GM23248 (cell line): ENCODE data around the gene KCTD13. TPM values are rescaled to one million over a fixed set of nuclear protein-coding genes. Genes with fewer than 3 reads are reported as not detected.
A peak's percentile ranks its signal among the peaks of the same experiment; 100 is the strongest.

Experiments used
- DNase-seq: peaks from one replicate; pipeline ENCODE4 v3.0.0-alpha.2; 2015
- H2AFZ ChIP-seq: fragments of 200-600 bp; sonication (generic); 2 replicates; pipeline ENCODE4 v1.6.1; 2016; ENCODE audit warnings: antibody characterized with exemption
- H3F3A ChIP-seq: fragments of 200-600 bp; sonication (generic); 2 replicates; pipeline ENCODE4 v1.6.1; 2016; ENCODE audit warnings: mild to moderate bottlenecking, antibody characterized with exemption, mixed run types; ENCODE audit not compliant: insufficient read depth
- H3K27ac ChIP-seq: fragments of 200-600 bp; sonication (generic); 2 replicates; pipeline ENCODE4 v1.5.1; 2016; ENCODE audit warnings: mild to moderate bottlenecking
- H3K27me3 ChIP-seq: fragments of 200-600 bp; sonication (generic); replicated peaks from 2 replicates; pipeline ENCODE4 v1.6.1; 2016; ENCODE audit warnings: mild to moderate bottlenecking; ENCODE audit not compliant: insufficient read depth
- H3K36me3 ChIP-seq: fragments of 200-600 bp; sonication (generic); 2 replicates; pipeline ENCODE4 v1.6.1; 2016; ENCODE audit warnings: low read depth, mild to moderate bottlenecking
- H3K4me1 ChIP-seq: fragments of 200-600 bp; sonication (generic); 2 replicates; pipeline ENCODE4 v1.6.1; 2016; ENCODE audit warnings: mild to moderate bottlenecking; ENCODE audit not compliant: insufficient read depth
- H3K4me2 ChIP-seq: fragments of 200-600 bp; sonication (generic); one replicate; pipeline ENCODE4 v1.6.1; 2016; ENCODE audit warnings: mild to moderate bottlenecking; ENCODE audit not compliant: unreplicated experiment
- H3K4me3 ChIP-seq: fragments of 200-600 bp; sonication (generic); 2 replicates; pipeline ENCODE4 v1.5.1; 2016; ENCODE audit warnings: mild to moderate bottlenecking
- H3K79me2 ChIP-seq: fragments of 200-600 bp; sonication (generic); 2 replicates; pipeline ENCODE4 v1.6.1; 2016; ENCODE audit warnings: mild to moderate bottlenecking; ENCODE audit not compliant: insufficient read depth
- H3K9ac ChIP-seq: fragments of 200-600 bp; sonication (generic); 2 replicates; pipeline ENCODE4 v1.6.1; 2016; ENCODE audit warnings: mild to moderate bottlenecking
- H3K9me2 ChIP-seq: fragments of 200-600 bp; sonication (generic); 2 replicates; pipeline ENCODE4 v1.6.1; 2016; ENCODE audit warnings: mixed run types, mild to moderate bottlenecking, moderate library complexity; ENCODE audit not compliant: insufficient read depth
- H3K9me3 ChIP-seq: fragments of 200-600 bp; sonication (generic); one replicate; pipeline ENCODE4 v1.6.1; 2017; ENCODE audit warnings: low read depth
- H4K20me1 ChIP-seq: fragments of 200-600 bp; sonication (generic); 2 replicates; pipeline ENCODE4 v1.6.0; 2016; ENCODE audit not compliant: insufficient read depth
- EZH2 ChIP-seq: fragments of 200-600 bp; sonication (generic); IDR thresholded peaks from 2 replicates; pipeline ENCODE4 v1.6.1; 2018; ENCODE audit warnings: antibody characterized with exemption, mild to moderate bottlenecking; ENCODE audit not compliant: insufficient read depth, poor library complexity, severe bottlenecking
- EZH2phosphoT487 ChIP-seq: fragments of 200-600 bp; sonication (generic); IDR thresholded peaks from 2 replicates; pipeline ENCODE4 v1.6.1; 2018; ENCODE audit warnings: antibody characterized with exemption, moderate library complexity, mild to moderate bottlenecking, low read depth; ENCODE audit not compliant: insufficient read depth
- WGBS, 2 experiments: methylation state at CpG; one replicate each; pipeline ENCODE4 v1.1.6; 2015 to 2017; ENCODE audit warnings: low lambda C conversion rate in 2 of 2, low coverage in 1 of 2; ENCODE audit errors: missing lambda C conversion rate in 2 of 2; 5-methylcytosine and 5-hydroxymethylcytosine counted together
- in situ Hi-C: fragments of 300-500 bp; cut with MboI; formaldehyde crosslinking; loops from 2 replicates; pipeline ENCODE4 v1.15.0; 2020
- polyA plus RNA-seq: library from polyadenylated mRNA; unstranded; fragments of >200 nt; fragmentation: Nextera tagmentation; extraction: Ambion mirVana; gene quantifications from 2 replicates; pipeline ENCODE4 v1.2.1, GENCODE V29; 2016
- total RNA-seq: library from RNA; depleted of rRNA; stranded (reverse); fragments of >200 nt; shearing (Covaris generic); gene quantifications from 2 replicates; pipeline ENCODE4 v1.2.3, GENCODE V29; 2014

The KCTD13 gene
- total and polyA plus RNA-seq, 2 experiments from 2014 or later = 12.6 to 14.7 TPM

DNA sequence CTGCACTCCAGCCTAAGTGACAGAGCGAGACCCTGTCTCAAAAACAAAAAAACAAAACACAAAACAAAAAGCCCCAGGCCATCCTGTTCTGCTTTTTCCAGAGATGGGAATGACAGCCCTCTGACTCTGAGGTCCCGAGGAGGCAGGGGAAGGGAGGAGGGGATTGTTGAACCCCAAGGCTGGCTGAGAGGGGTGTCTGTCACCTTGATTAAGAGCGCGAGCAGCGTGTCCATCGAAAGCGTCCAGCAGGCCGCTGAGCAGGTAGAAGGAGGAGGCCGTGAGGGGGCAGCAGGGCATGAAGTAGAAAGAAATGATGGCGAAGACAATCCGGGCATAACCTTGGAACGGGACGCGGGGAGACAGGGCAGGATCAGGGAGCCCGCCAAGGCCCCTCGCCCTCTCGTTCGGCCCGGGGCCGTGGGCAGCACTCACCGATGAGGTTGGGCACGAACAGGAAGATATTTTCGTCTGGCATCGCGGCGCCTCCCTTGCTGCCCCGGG lies 63.6 kb downstream of the KCTD13 start:
- Histone ChIP-seq H3K9ac (peak overlapping the region; percentile 85), H3F3A (peaks cover 13% of the 10 kb centered on the region), H3K27ac (peak overlapping the region; percentile 91), H3K79me2 (peaks cover 28% of the 10 kb centered on the region), H3K9me3 (no peaks in the 10 kb centered on the region), H3K4me1 (peaks cover 13% of the 10 kb centered on the region), H4K20me1 (no peaks in the 10 kb centered on the region), H3K27me3 (no peaks in the 10 kb centered on the region), H3K36me3 (no peaks in the 10 kb centered on the region), H3K9me2 (no peaks in the 10 kb centered on the region), H2AFZ (peak overlapping the region; percentile 77), H3K4me2 (peak overlapping the region; percentile 85), H3K4me3 (peak overlapping the region; percentile 80)
- in situ Hi-C loops = no loop called here
- 1 to 2% methylated on average over 26 to 27 of the region's 27 CpGs for WGBS, 2 experiments
- peak; percentile 58 for DNase-seq
- TF ChIP-seq EZH2phosphoT487 = no peak
- TF ChIP-seq EZH2 = no peak

DNA sequence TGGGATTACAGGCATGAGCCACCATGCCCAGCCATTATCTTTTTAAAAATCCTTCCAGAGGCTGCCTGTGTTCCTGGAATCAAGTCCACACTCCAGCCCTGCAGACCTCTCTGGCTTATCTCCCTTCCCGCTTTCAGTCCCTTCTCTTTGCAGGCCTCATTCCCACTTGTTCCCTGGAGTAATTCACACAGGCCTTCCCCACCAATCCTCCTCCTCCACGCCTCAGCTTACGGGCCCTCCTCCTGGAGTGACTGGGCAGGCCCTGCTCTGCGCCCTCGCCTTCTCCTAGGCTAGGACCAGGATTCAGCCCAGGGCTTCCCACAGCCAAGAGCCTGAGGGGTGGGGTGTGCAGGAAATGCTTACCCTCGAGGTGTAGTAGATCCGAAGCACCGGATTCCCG lies 65.8 kb downstream of the KCTD13 start:
- Histone ChIP-seq H3K79me2 (peaks cover 28% of the 10 kb centered on the region), H3K4me1 (peaks cover 21% of the 10 kb centered on the region), H3K36me3 (no peaks in the 10 kb centered on the region), H3K9me3 (no peaks in the 10 kb centered on the region), H2AFZ (no peak overlapping the region), H3K9ac (no peak overlapping the region), H3K4me2 (no peak overlapping the region), H3K27me3 (no peaks in the 10 kb centered on the region), H3K9me2 (no peaks in the 10 kb centered on the region), H3K27ac (no peak overlapping the region), H3K4me3 (no peak overlapping the region), H4K20me1 (no peaks in the 10 kb centered on the region), H3F3A (peaks cover 23% of the 10 kb centered on the region)
- 86 to 91% methylated on average over 9 of the region's 9 CpGs for WGBS, 2 experiments
- no peak for DNase-seq
- TF ChIP-seq EZH2 (no peak), EZH2phosphoT487 (no peak)
- in situ Hi-C loops = no loop called here

DNA sequence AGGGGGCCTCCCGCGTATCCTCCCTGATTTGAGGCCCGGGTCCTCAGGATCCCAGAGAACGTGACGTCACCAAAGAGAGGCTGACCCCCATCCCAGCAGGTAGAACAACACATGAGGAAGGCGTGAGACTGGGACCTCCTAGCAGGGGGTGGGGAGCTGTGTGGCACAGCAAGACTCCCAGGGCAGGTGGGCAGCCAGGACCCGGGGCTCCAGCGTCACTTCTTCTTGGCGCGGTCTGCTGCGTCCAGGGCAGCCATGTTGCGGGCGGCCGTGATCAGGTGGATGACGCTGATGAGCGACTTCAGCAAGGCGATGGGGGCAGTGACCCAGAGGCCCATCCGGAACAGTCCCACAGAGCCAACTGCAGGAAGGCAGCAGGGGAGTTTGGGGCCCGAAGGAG lies 67.1 kb downstream of the KCTD13 start:
- in situ Hi-C loops = no loop called here
- H3K4me3 ChIP-seq = no peak overlapping the region
- no peaks in the 10 kb centered on the region for H4K20me1 ChIP-seq
- H2AFZ ChIP-seq = no peak overlapping the region
- H3K4me1 ChIP-seq = peaks cover 21% of the 10 kb centered on the region
- H3K9me3 ChIP-seq = no peaks in the 10 kb centered on the region
- no peak for DNase-seq
- H3K79me2 ChIP-seq = peaks cover 28% of the 10 kb centered on the region
- no peaks in the 10 kb centered on the region for H3K9me2 ChIP-seq
- H3K27me3 ChIP-seq = no peaks in the 10 kb centered on the region
- TF ChIP-seq EZH2 = no peak
- TF ChIP-seq EZH2phosphoT487 = no peak
- H3K27ac ChIP-seq = no peak overlapping the region
- no peak overlapping the region for H3K4me2 ChIP-seq
- H3F3A ChIP-seq = peaks cover 23% of the 10 kb centered on the region
- H3K9ac ChIP-seq = no peak overlapping the region
- 96 to 97% methylated on average over 17 to 18 of the region's 19 CpGs for WGBS, 2 experiments
- H3K36me3 ChIP-seq = no peaks in the 10 kb centered on the region

DNA sequence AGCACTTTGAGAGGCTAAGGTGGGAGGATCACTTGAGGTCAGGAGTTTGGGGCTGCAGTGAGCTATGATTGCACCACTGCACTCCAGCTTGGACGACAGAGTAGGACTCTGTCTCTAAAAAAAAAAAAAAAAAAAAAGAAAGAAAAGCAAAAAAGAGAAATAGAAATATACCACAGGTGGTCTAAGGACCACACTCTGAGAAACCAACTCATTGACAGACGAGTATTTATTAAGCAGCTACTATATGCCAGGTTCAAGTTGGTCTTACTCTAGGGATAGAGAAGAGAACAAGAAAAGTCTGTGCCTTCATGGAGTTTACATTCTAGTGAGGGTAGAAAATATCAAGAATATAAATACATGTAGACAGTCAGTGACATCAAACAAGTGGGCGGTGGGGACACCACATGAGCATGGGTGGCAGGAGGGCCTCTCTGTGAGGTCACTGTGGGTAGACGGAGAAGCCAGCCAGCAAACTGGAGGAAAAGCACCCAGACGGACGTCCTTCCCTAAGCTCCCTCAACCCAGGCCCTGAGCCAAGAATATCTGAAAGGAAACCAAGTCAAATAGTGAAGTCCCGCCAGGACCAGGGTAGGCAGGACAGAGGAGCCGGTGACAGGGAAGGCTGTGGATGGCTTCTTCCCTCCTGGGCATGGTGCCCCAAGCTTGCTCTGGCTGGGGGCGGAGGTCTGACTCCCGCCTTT lies 67.7 kb downstream of the KCTD13 start:
- Histone ChIP-seq H3F3A (peaks cover 26% of the 10 kb centered on the region), H3K79me2 (peaks cover 28% of the 10 kb centered on the region), H3K36me3 (no peaks in the 10 kb centered on the region), H3K4me3 (no peak overlapping the region), H3K9ac (no peak overlapping the region), H3K9me3 (no peaks in the 10 kb centered on the region), H3K4me1 (peaks cover 21% of the 10 kb centered on the region), H4K20me1 (no peaks in the 10 kb centered on the region), H3K4me2 (no peak overlapping the region), H3K27me3 (no peaks in the 10 kb centered on the region), H3K27ac (0 out of 2 replicates have a peak overlapping the region, but pooled peaks have one; percentile 67), H3K9me2 (no peaks in the 10 kb centered on the region), H2AFZ (no peak overlapping the region)
- DNase-seq = no peak
- no peak for TF ChIP-seq EZH2
- TF ChIP-seq EZH2phosphoT487 = no peak
- in situ Hi-C loops = no loop called here
- whole genome bisulfite sequencing, 2 experiments = 81 to 85% methylated on average over 10 of the region's 10 CpGs
